Ovary (tissue), 3 donors: ENCODE measurements around the gene RND1.

Source experiments
- EP300 ChIP-seq: sonication (generic); formaldehyde crosslinking; IDR thresholded peaks from one replicate; pipeline ENCODE4 v1.6.1; 2017; ENCODE audit warnings: antibody characterized with exemption
- TF ChIP-seq, protein P1 (sequence below), 3 donors: fragments of 450-650 bp in 2 of 3; fragments of 200-600 bp in 1 of 3; IDR thresholded peaks; one replicate each; pipeline versions ENCODE4 v1.5.1 to v1.8.0; 2016 to 2022; ENCODE audit warnings: antibody characterized with exemption in 3 of 3, mild to moderate bottlenecking in 1 of 3
- donor health status: DM: no; HTN: no; CAD: no.

DNA sequence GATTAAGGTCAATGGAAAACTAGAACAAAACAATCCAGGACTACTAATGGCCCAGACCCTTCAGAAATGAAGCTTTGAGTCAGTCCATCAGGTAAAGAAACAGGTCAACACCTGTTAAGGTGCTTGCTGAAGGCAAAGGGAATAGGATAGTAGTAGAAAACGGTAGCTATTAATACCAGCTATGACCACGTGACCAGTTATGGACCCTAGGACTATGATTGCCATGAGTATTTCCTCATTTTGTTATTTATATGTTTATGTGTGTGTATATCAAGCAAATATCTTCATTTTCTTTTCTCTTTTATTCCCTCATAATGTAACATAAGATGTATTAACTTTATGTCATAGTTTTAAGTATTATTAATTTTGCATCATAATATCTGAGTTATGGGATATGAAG lies 34.0 kb upstream of the RND1 start:
- TF ChIP-seq, protein P1, sequence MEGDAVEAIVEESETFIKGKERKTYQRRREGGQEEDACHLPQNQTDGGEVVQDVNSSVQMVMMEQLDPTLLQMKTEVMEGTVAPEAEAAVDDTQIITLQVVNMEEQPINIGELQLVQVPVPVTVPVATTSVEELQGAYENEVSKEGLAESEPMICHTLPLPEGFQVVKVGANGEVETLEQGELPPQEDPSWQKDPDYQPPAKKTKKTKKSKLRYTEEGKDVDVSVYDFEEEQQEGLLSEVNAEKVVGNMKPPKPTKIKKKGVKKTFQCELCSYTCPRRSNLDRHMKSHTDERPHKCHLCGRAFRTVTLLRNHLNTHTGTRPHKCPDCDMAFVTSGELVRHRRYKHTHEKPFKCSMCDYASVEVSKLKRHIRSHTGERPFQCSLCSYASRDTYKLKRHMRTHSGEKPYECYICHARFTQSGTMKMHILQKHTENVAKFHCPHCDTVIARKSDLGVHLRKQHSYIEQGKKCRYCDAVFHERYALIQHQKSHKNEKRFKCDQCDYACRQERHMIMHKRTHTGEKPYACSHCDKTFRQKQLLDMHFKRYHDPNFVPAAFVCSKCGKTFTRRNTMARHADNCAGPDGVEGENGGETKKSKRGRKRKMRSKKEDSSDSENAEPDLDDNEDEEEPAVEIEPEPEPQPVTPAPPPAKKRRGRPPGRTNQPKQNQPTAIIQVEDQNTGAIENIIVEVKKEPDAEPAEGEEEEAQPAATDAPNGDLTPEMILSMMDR (IDR thresholded peaks at IDR 0.05): no peak
- no peak for TF ChIP-seq EP300
